OCI-LY7 (cell line): ENCODE data around the gene MAP2K7.

Source experiments
- CTCF ChIP-seq: fragments of 200-600 bp; sonication (generic); conservative IDR thresholded peaks from 2 replicates; pipeline ENCODE4 v1.5.1; 2014; ENCODE audit warnings: mild to moderate bottlenecking, antibody characterized with exemption, low read length, moderate library complexity, mixed read lengths
- EZH2phosphoT487 ChIP-seq: fragments of 200-600 bp; sonication (generic); IDR thresholded peaks from 2 replicates; pipeline ENCODE4 v1.6.1; 2018; ENCODE audit warnings: low read depth, borderline replicate concordance, mild to moderate bottlenecking, mixed run types, antibody characterized with exemption, low read length, moderate library complexity, mixed read lengths

DNA sequence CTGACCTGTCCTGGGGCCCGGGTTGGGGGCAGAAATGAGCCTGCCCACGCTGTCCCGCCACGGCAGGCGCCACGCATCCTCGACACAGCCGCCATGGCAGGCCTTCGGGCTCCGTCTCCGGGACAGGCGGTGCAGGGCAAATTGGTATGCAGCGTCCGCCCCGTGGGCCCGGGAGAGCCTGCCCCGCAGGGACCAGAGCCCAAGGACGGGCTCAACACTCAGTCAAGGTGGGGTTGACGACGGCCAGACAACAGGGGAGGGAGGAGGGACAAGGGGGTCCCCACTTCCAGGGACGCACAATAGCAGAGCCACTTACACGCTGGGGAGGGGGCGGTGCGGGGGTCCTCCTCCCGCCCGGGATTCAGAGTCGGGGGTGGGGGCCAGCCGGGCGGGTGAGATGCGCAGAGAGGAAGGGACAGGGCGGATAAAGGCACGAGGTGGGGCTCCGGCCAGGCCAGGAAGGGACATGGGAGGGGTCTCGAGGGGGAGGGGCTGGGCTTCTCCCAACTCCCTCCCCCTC lies 21.0 kb downstream of the MAP2K7 start:
- no peak for TF ChIP-seq CTCF
- TF ChIP-seq EZH2phosphoT487: no peak
